Measurements from ENCODE around the gene THSD8. TPM values are rescaled to one million over a fixed set of nuclear protein-coding genes. Genes with fewer than 3 reads are reported as not detected.

The THSD8 gene
- total and polyA plus RNA-seq, 12 donors = 1.8 to 8.6 (median 4.6) TPM; not detected in 4

GRCh38 chr19:12792853-12793289 is 9.0 kb upstream of the THSD8 start:
- DNase-seq = peak in 3 of 7 donors; percentile 55 to 73 (median 57)
- TF ChIP-seq CTCF (IDR thresholded peaks at IDR 0.05) (no peak), POLR2A (IDR thresholded peaks at IDR 0.05) (no peak)
- intact Hi-C loops (cut with DNase I) = no loop called here

GRCh38 chr19:12793290-12794195 is 8.3 kb upstream of the THSD8 start:
- peaks cover 0 to 9% of the 10 kb centered on the region in 2 donors for H3K36me3 ChIP-seq (replicated peaks in 1 of 2)
- no peaks in the 10 kb centered on the region for H3K9me3 ChIP-seq (replicated peaks in 1 of 3)
- TF ChIP-seq POLR2A (IDR thresholded peaks at IDR 0.05) (peak; percentile 84 to 90), CTCF (IDR thresholded peaks at IDR 0.05) (peak in 2 of 6 experiments; percentile 1 to 16)
- H3K27ac ChIP-seq = peak overlapping the region; percentile 93 to 99 (median 98)
- intact Hi-C loops (cut with DNase I) = loop anchor here in 1 of 2 donors (2.0 kb wide), 1 partner anchor 15 kb away; no protein-coding TSS in a partner anchor
- WGBS, 4 donors = 0 to 1% (median 0%) methylated on average over 8 to 81 of the region's 81 CpGs
- H3K27me3 ChIP-seq = no peaks in the 10 kb centered on the region
- H3K4me3 ChIP-seq = peak overlapping the region in 3 of 4 donors; percentile 74 to 80 (median 77)
- H3K4me1 ChIP-seq (replicated peaks in 1 of 2) = peaks cover 21 to 36% of the 10 kb centered on the region in 2 donors
- peak; percentile 95 to 97 (median 96) for DNase-seq

More at GRCh38 chr19:12792853-12793289, 9.0 kb upstream of the THSD8 start:
- WGBS, 4 donors = 0 to 2% (median 0%) methylated on average over 18 to 22 of the region's 22 CpGs
- H3K27me3 ChIP-seq = no peaks in the 10 kb centered on the region
- peak overlapping the region; percentile 54 to 80 (median 76) for H3K4me3 ChIP-seq
- no peaks in the 10 kb centered on the region for H3K9me3 ChIP-seq (replicated peaks in 1 of 3)
- H3K36me3 ChIP-seq (replicated peaks in 1 of 2) = peaks cover 0 to 2% of the 10 kb centered on the region in 2 donors
- peaks cover 28 to 42% of the 10 kb centered on the region in 2 donors for H3K4me1 ChIP-seq (replicated peaks in 1 of 2)
- H3K27ac ChIP-seq = peak overlapping the region; percentile 93 to 99 (median 98)

GRCh38 chr19:12794196-12794941 is 7.5 kb upstream of the THSD8 start:
- TF ChIP-seq POLR2A (IDR thresholded peaks at IDR 0.05) (no peak), CTCF (IDR thresholded peaks at IDR 0.05) (no peak)
- Histone ChIP-seq H3K36me3 (replicated peaks in 1 of 2) (peaks cover 0 to 17% of the 10 kb centered on the region in 2 donors), H3K4me3 (peak overlapping the region in 2 of 4 donors; percentile 74 to 77), H3K4me1 (replicated peaks in 1 of 2) (peaks cover 14 to 27% of the 10 kb centered on the region in 2 donors), H3K27me3 (no peaks in the 10 kb centered on the region), H3K27ac (peak overlapping the region; percentile 74 to 99 (median 98)), H3K9me3 (replicated peaks in 1 of 3) (no peaks in the 10 kb centered on the region)
- DNase-seq = peak in 3 of 7 donors; percentile 50 to 61 (median 60)
- intact Hi-C loops (cut with DNase I) = loop anchor here in 1 of 2 donors (2.0 kb wide), 1 partner anchor 16 kb away; no protein-coding TSS in a partner anchor
- 51 to 61% (median 55%) methylated on average over 7 of the region's 7 CpGs for WGBS, 4 donors
